NCI-H748 (cell line): ENCODE measurements around the gene GAS6.
"Not testable (repeated sequence)": the region's sequence is repeated elsewhere in the genome, so short reads cannot be mapped to it uniquely, and the experiment has no call there.

Source experiments
- DNase-seq: peaks from one replicate; lab custom pipeline; 2025; ENCODE audit not compliant: unreplicated experiment; lab: John Stamatoyannopoulos, UW

GAS6 gene

GRCh38 chr13:113840541-113841352 is 23.1 kb downstream of the GAS6 start:
- DNase-seq: no peak

- DNase-seq: no peak
These were observed 24.2 kb downstream of the GAS6 start for GRCh38 chr13:113839536-113840204.

GRCh38 chr13:113838711-113839201 is 25.1 kb downstream of the GAS6 start:
- DNase-seq: no peak

- no peak for DNase-seq
These were observed 26.1 kb downstream of the GAS6 start for GRCh38 chr13:113837560-113838355.

- DNase-seq: peak; percentile 33
These were observed 26.9 kb downstream of the GAS6 start for GRCh38 chr13:113836768-113837559.

- no peak for DNase-seq
These were observed 28.2 kb downstream of the GAS6 start for GRCh38 chr13:113835461-113836270.

- no peak for DNase-seq
These were observed 29.2 kb downstream of the GAS6 start for GRCh38 chr13:113834496-113835200.

- DNase-seq: not testable (repeated sequence)
These were observed 29.9 kb downstream of the GAS6 start for GRCh38 chr13:113834006-113834405.

GRCh38 chr13:113833111-113833830 is 30.6 kb downstream of the GAS6 start:
- DNase-seq: no peak

- DNase-seq: no peak
These were observed 31.2 kb downstream of the GAS6 start for GRCh38 chr13:113832631-113833030.

- no peak for DNase-seq
These were observed 31.7 kb downstream of the GAS6 start for GRCh38 chr13:113832205-113832604.

GRCh38 chr13:113831061-113831460 is 32.8 kb downstream of the GAS6 start:
- DNase-seq: no peak

- not testable (repeated sequence) for DNase-seq
These were observed 33.4 kb downstream of the GAS6 start for GRCh38 chr13:113830426-113830950.

- no peak for DNase-seq
These were observed 35.5 kb downstream of the GAS6 start for GRCh38 chr13:113828282-113828825.

GRCh38 chr13:113827021-113827420 is 36.9 kb downstream of the GAS6 start:
- DNase-seq: no peak

GRCh38 chr13:113826446-113826845 is 37.4 kb downstream of the GAS6 start:
- DNase-seq: not testable (repeated sequence)

- no peak for DNase-seq
These were observed 38.0 kb downstream of the GAS6 start for GRCh38 chr13:113825841-113826240.

- DNase-seq: no peak
These were observed 40.1 kb downstream of the GAS6 start for GRCh38 chr13:113823771-113824170.
